ENCODE results near the gene SPEN. TPM values are rescaled to one million over a fixed set of nuclear protein-coding genes. Genes with fewer than 3 reads are reported as not detected.

Gene SPEN, protein sequence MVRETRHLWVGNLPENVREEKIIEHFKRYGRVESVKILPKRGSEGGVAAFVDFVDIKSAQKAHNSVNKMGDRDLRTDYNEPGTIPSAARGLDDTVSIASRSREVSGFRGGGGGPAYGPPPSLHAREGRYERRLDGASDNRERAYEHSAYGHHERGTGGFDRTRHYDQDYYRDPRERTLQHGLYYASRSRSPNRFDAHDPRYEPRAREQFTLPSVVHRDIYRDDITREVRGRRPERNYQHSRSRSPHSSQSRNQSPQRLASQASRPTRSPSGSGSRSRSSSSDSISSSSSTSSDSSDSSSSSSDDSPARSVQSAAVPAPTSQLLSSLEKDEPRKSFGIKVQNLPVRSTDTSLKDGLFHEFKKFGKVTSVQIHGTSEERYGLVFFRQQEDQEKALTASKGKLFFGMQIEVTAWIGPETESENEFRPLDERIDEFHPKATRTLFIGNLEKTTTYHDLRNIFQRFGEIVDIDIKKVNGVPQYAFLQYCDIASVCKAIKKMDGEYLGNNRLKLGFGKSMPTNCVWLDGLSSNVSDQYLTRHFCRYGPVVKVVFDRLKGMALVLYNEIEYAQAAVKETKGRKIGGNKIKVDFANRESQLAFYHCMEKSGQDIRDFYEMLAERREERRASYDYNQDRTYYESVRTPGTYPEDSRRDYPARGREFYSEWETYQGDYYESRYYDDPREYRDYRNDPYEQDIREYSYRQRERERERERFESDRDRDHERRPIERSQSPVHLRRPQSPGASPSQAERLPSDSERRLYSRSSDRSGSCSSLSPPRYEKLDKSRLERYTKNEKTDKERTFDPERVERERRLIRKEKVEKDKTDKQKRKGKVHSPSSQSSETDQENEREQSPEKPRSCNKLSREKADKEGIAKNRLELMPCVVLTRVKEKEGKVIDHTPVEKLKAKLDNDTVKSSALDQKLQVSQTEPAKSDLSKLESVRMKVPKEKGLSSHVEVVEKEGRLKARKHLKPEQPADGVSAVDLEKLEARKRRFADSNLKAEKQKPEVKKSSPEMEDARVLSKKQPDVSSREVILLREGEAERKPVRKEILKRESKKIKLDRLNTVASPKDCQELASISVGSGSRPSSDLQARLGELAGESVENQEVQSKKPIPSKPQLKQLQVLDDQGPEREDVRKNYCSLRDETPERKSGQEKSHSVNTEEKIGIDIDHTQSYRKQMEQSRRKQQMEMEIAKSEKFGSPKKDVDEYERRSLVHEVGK (N-terminal part only)
- total RNA-seq = 20.8 TPM
- long read RNA-seq, partial matches to known transcripts = 11 of 14 reads
- long read RNA-seq, other reads (novel, unspliced or antisense) = 2 of 14 reads

- no peaks in the 10 kb centered on the region for H3K27me3 ChIP-seq (ENCODE audit: low read depth)
- TF ChIP-seq CTCF (IDR thresholded peaks at IDR 0.05; ENCODE audit: borderline replicate concordance) = peak; percentile 23
- no peaks in the 10 kb centered on the region for H3K9me3 ChIP-seq (replicated peaks)
- peaks cover 78% of the 10 kb centered on the region for H3K4me1 ChIP-seq
- peak within 1 kb of the TSS; percentile 76 for H3K4me3 ChIP-seq
- H3K27ac ChIP-seq (replicated peaks) = peak within 1 kb of the TSS; percentile 98
- H3K36me3 ChIP-seq = no peaks in the 10 kb centered on the region
- intact Hi-C loops (cut with micrococcal nuclease) = no loop called here
- peak; percentile 98 for DNase-seq
These were observed at the start of gene SPEN for GRCh38 chr1:15847100-15847892. Gene SPEN (plus strand): TSS chr1:15847707. CDS start chr1:15848068, 361 bp downstream.

DNA sequence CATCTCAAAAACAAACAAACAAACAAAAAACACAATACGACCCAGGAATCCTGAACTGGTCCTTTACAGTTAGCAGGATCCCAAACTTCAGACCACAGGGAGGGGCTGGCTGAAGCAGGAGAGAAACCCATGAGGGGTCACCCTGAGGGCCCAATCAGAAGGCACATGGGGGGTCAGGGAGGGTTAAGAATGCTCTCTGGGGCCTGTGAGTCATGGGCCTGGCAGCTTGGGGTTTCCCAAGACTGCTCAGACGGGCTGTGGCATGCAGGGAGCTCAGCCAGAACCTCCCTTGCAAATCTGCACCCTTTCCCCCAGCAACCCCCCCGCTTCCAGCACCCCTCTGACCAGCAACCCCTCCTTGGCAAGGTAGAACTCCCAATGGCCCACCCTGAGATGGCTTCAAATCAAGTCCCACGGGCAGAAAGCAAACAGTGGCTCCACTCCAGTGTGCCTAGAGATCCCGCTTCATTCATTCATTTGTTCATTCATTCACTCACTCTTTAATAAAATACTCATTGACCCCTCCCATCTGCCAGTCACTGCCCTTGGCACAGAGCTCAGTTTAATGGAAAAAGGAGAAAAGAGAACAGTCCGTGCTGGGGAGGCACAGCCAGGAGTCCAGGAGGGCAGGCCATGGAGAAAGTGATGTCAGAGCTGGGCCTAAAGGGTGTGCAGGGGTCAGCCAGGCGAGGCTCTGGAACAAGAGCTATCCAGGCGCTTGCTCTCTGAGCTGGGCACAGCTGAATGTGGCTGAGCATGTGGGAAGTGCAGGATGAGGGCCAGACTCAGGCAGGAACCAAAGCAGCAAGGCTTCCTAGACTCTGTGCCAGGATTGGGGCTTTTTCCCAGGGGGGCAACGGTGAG is 48.3 kb upstream of the SPEN start:
- Histone ChIP-seq H3K4me1 (peaks cover 27% of the 10 kb centered on the region), H3K36me3 (no peaks in the 10 kb centered on the region), H3K27ac (replicated peaks) (no peak overlapping the region), H3K9me3 (replicated peaks) (no peaks in the 10 kb centered on the region), H3K27me3 (ENCODE audit: low read depth) (no peaks in the 10 kb centered on the region), H3K4me3 (no peak overlapping the region)
- DNase-seq = peak; percentile 23
- intact Hi-C loops (cut with micrococcal nuclease) = no loop called here
- no peak for TF ChIP-seq CTCF (IDR thresholded peaks at IDR 0.05; ENCODE audit: borderline replicate concordance)

DNA sequence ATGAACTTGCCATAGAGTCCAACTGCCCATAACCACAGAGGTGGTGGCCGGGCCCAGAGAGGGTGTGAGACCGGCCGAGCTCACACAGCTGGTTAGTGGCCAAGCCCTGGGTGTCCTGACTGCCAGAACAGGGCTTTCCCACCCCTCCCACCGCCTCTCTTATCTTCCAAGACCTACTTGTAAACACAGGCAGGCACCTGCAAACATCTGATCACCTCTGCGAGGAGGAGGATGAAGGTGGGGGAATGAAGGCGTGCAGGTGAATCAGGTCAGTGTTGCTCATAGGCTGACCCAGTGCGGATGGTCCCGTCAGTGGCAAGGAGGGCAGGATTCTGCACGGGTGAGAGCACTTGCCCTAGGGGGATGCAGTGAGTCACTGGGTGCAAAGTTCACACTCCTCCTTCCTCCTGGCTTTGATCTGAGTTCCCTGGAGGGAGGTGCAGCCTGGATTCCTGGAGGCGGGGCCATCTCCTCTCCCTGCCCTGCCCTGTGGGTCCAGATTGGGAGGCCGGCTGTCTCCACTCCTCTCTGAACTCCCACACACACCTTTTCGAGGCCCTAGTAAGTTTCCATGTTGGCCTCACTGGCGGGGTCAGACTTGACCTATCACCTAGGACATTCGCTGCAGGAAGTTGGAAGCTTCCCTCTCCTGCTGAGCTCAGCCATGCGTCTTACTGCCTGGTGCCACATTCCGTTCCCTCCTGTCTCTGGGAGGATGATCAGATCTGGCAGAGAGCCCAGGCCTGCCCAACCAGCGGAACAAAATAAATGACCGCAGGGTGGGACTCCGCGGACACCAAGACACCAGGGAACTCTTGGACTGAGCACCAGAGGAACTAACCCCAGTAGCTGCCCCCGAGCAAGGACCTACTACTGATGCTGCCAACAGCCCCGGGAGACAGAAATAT is 47.3 kb upstream of the SPEN start:
- no peak for TF ChIP-seq CTCF (IDR thresholded peaks at IDR 0.05; ENCODE audit: borderline replicate concordance)
- peaks cover 27% of the 10 kb centered on the region for H3K4me1 ChIP-seq
- no peaks in the 10 kb centered on the region for H3K9me3 ChIP-seq (replicated peaks)
- no peak for DNase-seq
- no peak overlapping the region for H3K4me3 ChIP-seq
- H3K36me3 ChIP-seq = no peaks in the 10 kb centered on the region
- no peak overlapping the region for H3K27ac ChIP-seq (replicated peaks)
- H3K27me3 ChIP-seq (ENCODE audit: low read depth) = no peaks in the 10 kb centered on the region
- intact Hi-C loops (cut with micrococcal nuclease) = no loop called here

GRCh38 chr1:15802234-15802965 is 45.1 kb upstream of the SPEN start:
- no peaks in the 10 kb centered on the region for H3K9me3 ChIP-seq (replicated peaks)
- no peaks in the 10 kb centered on the region for H3K27me3 ChIP-seq (ENCODE audit: low read depth)
- TF ChIP-seq CTCF (IDR thresholded peaks at IDR 0.05; ENCODE audit: borderline replicate concordance) = no peak
- no peak for DNase-seq
- intact Hi-C loops (cut with micrococcal nuclease) = no loop called here
- no peak overlapping the region for H3K27ac ChIP-seq (replicated peaks)
- H3K4me1 ChIP-seq = peaks cover 22% of the 10 kb centered on the region
- no peak overlapping the region for H3K4me3 ChIP-seq
- no peaks in the 10 kb centered on the region for H3K36me3 ChIP-seq

Data from left ventricle myocardium inferior (tissue), 1 donor.